Caco-2 (cell line): ENCODE data around the gene DRD2. TPM values are rescaled to one million over a fixed set of nuclear protein-coding genes. Genes with fewer than 3 reads are reported as not detected.
A peak's percentile ranks its signal among the peaks of the same experiment; 100 is the strongest.

ENCODE experiments used
- BruUV-seq: library from RNA; stranded (reverse); fragments of 400-500 nt; replicated peaks from 2 replicates; lab custom pipeline; 2021; lab: Mats Ljungman, UMichigan
- CTCF ChIA-PET: fragments of 300-600 bp; sonication (Branson Sonifier 250); formaldehyde crosslinking; loops from one replicate; lab custom pipeline; 2022; ENCODE audit warnings: antibody characterized with exemption; lab: Charles Lee
- POLR2A ChIA-PET: fragments of 300-600 bp; sonication (Branson Sonifier 250); formaldehyde crosslinking; loops from one replicate; lab custom pipeline; 2022; ENCODE audit warnings: antibody characterized with exemption; lab: Charles Lee
- DNase-seq, 2 experiments: peaks; one replicate each; pipeline versions ENCODE4 v3.0.0 to v3.0.0-alpha.2; 2020 to 2022
- H3K27me3 ChIP-seq: replicated peaks from 2 replicates; pipeline ENCODE4 v1.6.0; 2011; ENCODE audit warnings: low read length; ENCODE audit not compliant: control insufficient read depth, insufficient read depth
- H3K36me3 ChIP-seq: 2 replicates; pipeline ENCODE4 v1.5.1; 2011; ENCODE audit warnings: low read length; ENCODE audit not compliant: control insufficient read depth, insufficient read depth
- H3K4me1 ChIP-seq: fragments of 250-450 bp; sonication (Bioruptor Pico); 2 replicates; pipeline ENCODE4 v1.5.1; 2020; ENCODE audit warnings: mild to moderate bottlenecking
- H3K4me3 ChIP-seq: 2 replicates; pipeline ENCODE4 v1.5.1; 2011; ENCODE audit warnings: low read depth, mild to moderate bottlenecking, control low read depth, low read length
- H3K9me3 ChIP-seq: fragments of 250-450 bp; sonication (Bioruptor Pico); 2 replicates; pipeline ENCODE4 v1.5.1; 2020; ENCODE audit warnings: mild to moderate bottlenecking, moderate library complexity
- H3K27ac Mint-ChIP-seq: one replicate; pipeline ENCODE4 v1.8.0; 2022; ENCODE audit warnings: mixed read lengths; ENCODE audit not compliant: unreplicated experiment
- H3K27me3 Mint-ChIP-seq: one replicate; pipeline ENCODE4 v1.8.0; 2022; ENCODE audit warnings: mixed read lengths; ENCODE audit not compliant: insufficient read depth, unreplicated experiment
- H3K36me3 Mint-ChIP-seq: one replicate; pipeline ENCODE4 v1.8.0; 2022; ENCODE audit warnings: mild to moderate bottlenecking, mixed read lengths; ENCODE audit not compliant: insufficient read depth, unreplicated experiment
- H3K4me1 Mint-ChIP-seq: one replicate; pipeline ENCODE4 v1.8.0; 2022; ENCODE audit warnings: low read depth, mixed read lengths; ENCODE audit not compliant: unreplicated experiment
- H3K4me3 Mint-ChIP-seq: one replicate; pipeline ENCODE4 v1.8.0; 2022; ENCODE audit warnings: mild to moderate bottlenecking, moderate library complexity, mixed read lengths; ENCODE audit not compliant: unreplicated experiment
- H3K9me3 Mint-ChIP-seq: one replicate; pipeline ENCODE4 v1.8.0; 2022; ENCODE audit warnings: mixed read lengths; ENCODE audit not compliant: unreplicated experiment
- intact Hi-C: fragments of 100-400 bp; cut with micrococcal nuclease; formaldehyde crosslinking; loops from one replicate; pipeline ENCODE4 v1.10.0; 2022; ENCODE audit not compliant: unreplicated experiment
- total RNA-seq: library from RNA; stranded (reverse); gene quantifications from 2 replicates; pipeline ENCODE4 v1.2.3, GENCODE V29; 2022
- TF ChIP-seq, protein P1 (sequence below), 2 experiments: fragments of 200-600 bp in 1 of 2; IDR thresholded peaks; 1 replicate in 1 of 2; 2 replicates in 1 of 2; pipeline versions ENCODE4 v1.5.1 to v1.8.0; 2011 to 2022; ENCODE audit warnings: antibody characterized with exemption in 1 of 2, control low read depth in 1 of 2, inconsistent platforms in 1 of 2, low read depth in 1 of 2, low read length in 1 of 2, mild to moderate bottlenecking in 1 of 2, moderate library complexity in 1 of 2; ENCODE audit not compliant: insufficient read depth in 1 of 2, severe bottlenecking in 1 of 2, unreplicated experiment in 1 of 2

DRD2 gene
- total RNA-seq, 1 experiment from 2014 or later = 13.9 TPM

- CTCF ChIA-PET = no interaction called here
- H3K27ac Mint-ChIP-seq = no peak overlapping the region
Measured at GRCh38 chr11:113462830-113463229, 12.4 kb downstream of the DRD2 start.

DNA sequence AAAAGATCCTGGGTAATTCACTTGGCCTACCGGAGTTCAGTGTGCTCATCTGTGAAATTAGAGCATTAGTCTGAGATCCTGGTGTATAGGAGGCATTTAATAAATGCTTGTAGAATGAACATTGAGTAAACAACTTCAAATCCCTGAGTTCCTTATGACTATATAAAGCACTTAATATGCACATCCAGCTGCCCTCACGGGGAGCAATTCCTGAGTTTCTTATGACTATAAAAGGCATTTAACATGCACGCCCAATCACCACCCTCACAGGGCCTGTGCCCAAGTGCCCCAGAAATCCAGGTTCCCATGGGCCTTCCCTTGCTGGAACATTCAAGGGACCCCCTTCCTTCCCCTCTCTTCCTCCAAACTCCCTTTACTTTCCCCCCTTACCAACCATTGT, 13.6 kb downstream of the DRD2 start:
- no peak for DNase-seq
- Histone ChIP-seq H3K36me3 (no peaks in the 10 kb centered on the region), H3K9me3 (no peaks in the 10 kb centered on the region), H3K27me3 (no peaks in the 10 kb centered on the region), H3K4me1 (peaks cover 15% of the 10 kb centered on the region), H3K4me3 (no peak overlapping the region)
- Mint-ChIP-seq H3K4me3 (no peak overlapping the region), H3K27me3 (no peaks in the 10 kb centered on the region), H3K4me1 (peaks cover 20% of the 10 kb centered on the region), H3K27ac (no peak overlapping the region), H3K9me3 (no peaks in the 10 kb centered on the region), H3K36me3 (no peaks in the 10 kb centered on the region)
- POLR2A ChIA-PET = no interaction called here
- no TSS peak for BruUV-seq
- CTCF ChIA-PET = no interaction called here
- TF ChIP-seq, protein P1, sequence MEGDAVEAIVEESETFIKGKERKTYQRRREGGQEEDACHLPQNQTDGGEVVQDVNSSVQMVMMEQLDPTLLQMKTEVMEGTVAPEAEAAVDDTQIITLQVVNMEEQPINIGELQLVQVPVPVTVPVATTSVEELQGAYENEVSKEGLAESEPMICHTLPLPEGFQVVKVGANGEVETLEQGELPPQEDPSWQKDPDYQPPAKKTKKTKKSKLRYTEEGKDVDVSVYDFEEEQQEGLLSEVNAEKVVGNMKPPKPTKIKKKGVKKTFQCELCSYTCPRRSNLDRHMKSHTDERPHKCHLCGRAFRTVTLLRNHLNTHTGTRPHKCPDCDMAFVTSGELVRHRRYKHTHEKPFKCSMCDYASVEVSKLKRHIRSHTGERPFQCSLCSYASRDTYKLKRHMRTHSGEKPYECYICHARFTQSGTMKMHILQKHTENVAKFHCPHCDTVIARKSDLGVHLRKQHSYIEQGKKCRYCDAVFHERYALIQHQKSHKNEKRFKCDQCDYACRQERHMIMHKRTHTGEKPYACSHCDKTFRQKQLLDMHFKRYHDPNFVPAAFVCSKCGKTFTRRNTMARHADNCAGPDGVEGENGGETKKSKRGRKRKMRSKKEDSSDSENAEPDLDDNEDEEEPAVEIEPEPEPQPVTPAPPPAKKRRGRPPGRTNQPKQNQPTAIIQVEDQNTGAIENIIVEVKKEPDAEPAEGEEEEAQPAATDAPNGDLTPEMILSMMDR (IDR thresholded peaks at IDR 0.05; ENCODE audit: insufficient read depth in 1 of 2, low read depth in 1 of 2, low read length in 1 of 2, severe bottlenecking in 1 of 2, unreplicated experiment in 1 of 2) = no peak
- intact Hi-C loops = no loop called here

More at GRCh38 chr11:113462830-113463229, 12.4 kb downstream of the DRD2 start:
- Mint-ChIP-seq H3K4me1 (peaks cover 20% of the 10 kb centered on the region), H3K9me3 (no peaks in the 10 kb centered on the region), H3K36me3 (no peaks in the 10 kb centered on the region), H3K27me3 (no peaks in the 10 kb centered on the region), H3K4me3 (no peak overlapping the region)
- POLR2A ChIA-PET = no interaction called here
- no peak for DNase-seq
- Histone ChIP-seq H3K36me3 (no peaks in the 10 kb centered on the region), H3K9me3 (no peaks in the 10 kb centered on the region), H3K4me1 (peaks cover 19% of the 10 kb centered on the region), H3K27me3 (no peaks in the 10 kb centered on the region), H3K4me3 (no peak overlapping the region)
- no TSS peak for BruUV-seq
- TF ChIP-seq, protein P1 (IDR thresholded peaks at IDR 0.05; ENCODE audit: insufficient read depth in 1 of 2, low read depth in 1 of 2, low read length in 1 of 2, severe bottlenecking in 1 of 2, unreplicated experiment in 1 of 2) = no peak
- intact Hi-C loops = no loop called here

GRCh38 chr11:113460469-113460868, 14.7 kb downstream of the DRD2 start:
- H3K36me3 ChIP-seq = no peaks in the 10 kb centered on the region
- no peaks in the 10 kb centered on the region for H3K27me3 ChIP-seq
- peaks cover 15% of the 10 kb centered on the region for H3K4me1 Mint-ChIP-seq
- ChIA-PET POLR2A (no interaction called here), CTCF (no interaction called here)
- H3K27ac Mint-ChIP-seq = no peak overlapping the region
- no peaks in the 10 kb centered on the region for H3K36me3 Mint-ChIP-seq
- H3K9me3 ChIP-seq = no peaks in the 10 kb centered on the region
- peaks cover 3% of the 10 kb centered on the region for H3K4me1 ChIP-seq
- intact Hi-C loops = no loop called here
- H3K9me3 Mint-ChIP-seq = no peaks in the 10 kb centered on the region
- H3K4me3 ChIP-seq = no peak overlapping the region
- peak in 1 of 2 experiments; percentile 31 for DNase-seq
- TF ChIP-seq, protein P1 (IDR thresholded peaks at IDR 0.05; ENCODE audit: insufficient read depth in 1 of 2, low read depth in 1 of 2, low read length in 1 of 2, severe bottlenecking in 1 of 2, unreplicated experiment in 1 of 2) = no peak
- H3K4me3 Mint-ChIP-seq = no peak overlapping the region
- H3K27me3 Mint-ChIP-seq = no peaks in the 10 kb centered on the region
- BruUV-seq = no TSS peak
